CD4-positive, alpha-beta T cell treated with Interleukin-1 beta for 1 hour (primary cell): ENCODE results near the gene OPCML.

ENCODE experiments used
- DNase-seq, 2 donors: peaks; one replicate each; pipeline ENCODE4 v3.0.0-alpha.2; 2020 to 2022

Gene OPCML

DNA sequence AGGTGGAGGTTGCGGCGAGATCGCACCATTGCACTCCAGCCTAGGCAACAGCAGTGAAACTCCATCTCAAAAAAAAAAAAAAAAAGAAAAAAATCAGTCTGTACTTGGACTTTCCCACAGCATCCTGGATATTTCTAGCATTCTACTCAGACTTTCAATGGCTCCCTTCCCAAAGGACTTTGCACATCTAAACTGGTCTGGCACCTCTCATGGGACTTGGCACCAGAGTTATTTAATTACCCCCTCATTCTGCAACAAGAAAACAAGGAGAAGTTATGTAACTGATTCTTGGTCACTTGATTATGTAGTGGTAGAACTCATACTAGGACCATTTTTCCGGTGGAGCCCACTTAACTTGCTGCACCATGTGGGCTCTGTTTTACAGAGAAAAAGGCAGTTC lies 519.5 kb downstream of the OPCML start:
- DNase-seq = no peak

DNA sequence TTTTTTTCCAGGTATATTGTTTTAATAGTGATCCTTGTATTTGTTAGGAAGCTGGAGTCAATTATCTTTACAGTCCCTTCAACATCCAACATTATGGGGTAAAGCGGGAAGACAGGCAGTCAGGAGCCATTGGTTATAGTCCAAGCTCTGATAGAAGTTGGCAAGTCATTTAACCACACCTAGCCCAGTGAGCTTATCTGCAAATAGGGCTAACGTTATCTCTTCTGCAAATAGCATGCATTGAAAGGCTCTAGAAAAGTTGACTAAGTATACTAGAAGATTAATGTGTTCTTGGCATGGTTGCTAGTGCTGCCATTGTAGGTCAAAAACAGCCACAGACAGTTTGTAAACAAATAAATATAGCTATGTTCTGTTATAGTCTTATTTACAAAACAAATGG lies 520.7 kb downstream of the OPCML start:
- no peak for DNase-seq

DNA sequence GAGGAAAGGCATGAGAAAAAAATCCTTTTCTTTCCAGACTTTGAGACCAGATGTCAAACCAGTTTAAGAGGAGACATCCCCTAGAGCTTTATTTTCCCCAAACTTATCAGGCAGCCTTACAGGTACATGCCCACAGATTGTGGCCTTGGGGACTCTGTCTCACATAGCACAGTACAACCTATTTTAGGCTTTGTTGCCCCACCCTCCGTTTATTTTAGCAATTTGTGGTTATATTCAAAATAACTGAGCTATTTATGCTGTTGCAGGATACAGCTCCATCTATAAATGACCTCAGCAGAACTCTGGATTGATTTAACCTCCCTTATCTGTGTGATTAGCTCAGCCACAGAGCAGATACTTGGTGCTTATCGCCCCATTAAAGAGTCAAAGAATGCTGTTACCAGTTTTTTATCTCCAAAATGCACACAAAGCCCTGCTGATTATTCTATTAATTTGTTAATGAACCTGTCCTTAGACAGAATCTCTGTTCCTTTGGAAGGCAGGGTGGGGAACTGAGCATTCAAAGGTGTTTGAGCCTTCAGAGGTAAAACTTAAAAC lies 525.2 kb downstream of the OPCML start:
- DNase-seq = no peak

DNA sequence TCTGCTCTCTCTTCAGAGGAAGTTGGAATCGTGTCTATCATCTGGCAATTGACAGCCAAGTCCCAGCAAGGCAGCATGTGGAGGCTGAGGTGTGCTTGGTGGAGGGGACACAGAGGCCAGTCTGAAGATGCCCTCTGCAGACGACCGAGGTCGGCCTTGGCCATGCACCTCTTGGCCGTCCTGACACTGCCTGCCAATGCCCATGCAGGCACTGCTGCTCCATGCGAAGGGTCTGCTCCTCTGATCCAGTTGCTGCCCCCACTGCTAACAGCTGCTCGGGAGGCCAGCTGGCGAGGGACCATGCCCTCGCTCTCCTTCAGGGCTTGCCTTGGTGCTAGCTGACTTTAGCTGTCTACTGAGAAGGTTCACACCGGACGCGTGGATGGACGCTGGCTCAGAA lies 527.9 kb downstream of the OPCML start:
- DNase-seq = no peak

- DNase-seq = no peak
Observed at GRCh38 chr11:132999516-132999915, 532.8 kb downstream of the OPCML start.

DNA sequence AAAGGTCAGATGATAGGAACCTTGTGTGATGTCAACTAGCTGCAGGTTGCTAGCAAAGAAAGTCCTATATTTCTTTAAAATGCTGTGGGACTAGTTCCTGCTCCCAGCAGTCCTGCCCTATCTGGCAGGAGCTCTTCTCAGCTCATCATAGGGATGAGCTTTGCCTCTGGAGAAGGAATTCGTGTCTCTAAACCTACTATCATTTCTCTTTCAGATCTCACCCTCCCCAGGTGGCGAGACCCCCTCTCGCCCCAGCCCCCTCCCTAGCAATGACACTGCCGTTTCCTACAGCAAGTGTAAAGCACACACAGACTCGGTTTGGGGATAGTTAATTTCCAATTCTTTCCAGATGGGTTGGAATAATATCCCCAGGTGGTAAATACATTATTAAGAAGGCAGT lies 533.3 kb downstream of the OPCML start:
- DNase-seq = no peak

GRCh38 chr11:132997396-132997795 lies 534.9 kb downstream of the OPCML start:
- DNase-seq = no peak

GRCh38 chr11:132994966-132995365 lies 537.3 kb downstream of the OPCML start:
- DNase-seq = no peak

GRCh38 chr11:132993991-132994502 lies 538.3 kb downstream of the OPCML start:
- DNase-seq = no peak

- DNase-seq = no peak
Observed at GRCh38 chr11:132992838-132993631, 539.3 kb downstream of the OPCML start.

DNA sequence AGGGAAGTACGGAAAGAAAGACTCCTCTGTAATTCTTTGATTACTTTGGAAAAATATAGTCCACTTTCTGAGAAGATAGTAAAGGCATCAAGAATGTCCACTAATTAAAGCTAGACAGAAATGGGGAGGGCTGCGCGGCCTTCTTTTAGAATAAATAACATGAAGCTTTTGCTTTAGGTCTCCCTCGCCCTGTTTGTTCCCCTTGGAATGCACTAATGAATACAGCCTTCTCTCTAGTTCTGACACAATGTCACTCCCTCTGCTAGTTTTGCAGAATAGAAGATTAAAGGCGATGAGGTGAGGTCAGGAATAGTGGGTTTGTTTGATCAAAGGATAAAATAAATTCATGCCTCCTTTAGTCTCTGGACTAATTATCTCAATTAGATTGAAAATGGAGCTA lies 543.9 kb downstream of the OPCML start:
- no peak for DNase-seq

DNA sequence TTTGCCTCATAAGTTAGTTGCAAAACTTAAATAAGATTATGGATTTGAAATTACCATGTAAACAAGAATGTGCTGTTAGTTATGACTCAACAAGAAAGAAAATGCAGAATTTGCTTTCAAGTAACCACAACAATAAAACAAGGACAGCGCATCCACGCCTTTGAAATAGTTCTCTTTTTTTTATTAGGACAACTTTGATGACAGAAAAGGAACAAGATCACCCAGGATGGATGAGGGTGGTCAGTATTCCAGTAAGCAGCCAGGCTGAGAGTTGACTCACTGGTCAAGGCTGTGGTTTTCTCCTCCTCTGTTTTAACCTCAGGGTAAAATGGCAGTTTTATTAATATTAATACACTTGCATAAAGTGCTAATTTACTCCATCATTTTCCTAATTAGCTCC lies 544.4 kb downstream of the OPCML start:
- DNase-seq = no peak

DNA sequence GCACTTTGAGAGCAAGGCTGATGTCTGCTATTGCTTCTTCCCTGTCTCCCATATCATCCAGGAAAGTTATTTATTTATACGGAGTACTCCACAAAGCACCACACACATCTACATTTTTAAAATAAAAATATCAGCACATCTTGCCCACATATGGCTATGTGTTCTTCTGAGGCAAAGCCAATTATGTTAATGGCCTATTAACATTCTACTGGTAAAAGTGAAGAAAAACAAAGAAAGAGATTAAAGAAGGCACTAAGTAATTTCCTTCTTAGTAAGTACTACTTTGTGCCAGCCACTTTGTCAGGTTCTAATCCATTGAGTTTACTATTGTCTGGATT lies 548.7 kb downstream of the OPCML start:
- DNase-seq = no peak

- no peak for DNase-seq
Observed at GRCh38 chr11:132982772-132983640, 549.3 kb downstream of the OPCML start.

- no peak for DNase-seq
Observed at GRCh38 chr11:132981131-132981956, 551.0 kb downstream of the OPCML start.

- no peak for DNase-seq
Observed at GRCh38 chr11:132980670-132981069, 551.6 kb downstream of the OPCML start.

DNA sequence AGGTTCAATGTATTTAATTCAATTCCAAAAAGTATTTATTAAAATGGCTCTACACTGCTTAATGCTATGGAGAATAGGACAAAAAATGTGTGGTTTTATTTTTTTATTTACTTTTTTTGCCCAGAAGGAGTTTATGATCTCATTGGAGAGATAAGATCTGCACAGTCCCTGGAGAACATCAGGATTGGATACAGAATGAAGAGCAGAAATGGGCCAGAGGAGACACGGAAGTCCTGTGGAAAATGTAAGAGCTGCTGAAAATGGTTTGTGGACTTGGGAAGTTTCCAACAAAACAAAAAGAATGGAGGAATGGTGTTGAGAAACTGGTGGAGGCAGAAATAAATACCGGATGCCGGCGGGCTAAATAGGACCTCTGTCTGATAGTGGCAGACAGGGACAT lies 554.6 kb downstream of the OPCML start:
- no peak for DNase-seq

DNA sequence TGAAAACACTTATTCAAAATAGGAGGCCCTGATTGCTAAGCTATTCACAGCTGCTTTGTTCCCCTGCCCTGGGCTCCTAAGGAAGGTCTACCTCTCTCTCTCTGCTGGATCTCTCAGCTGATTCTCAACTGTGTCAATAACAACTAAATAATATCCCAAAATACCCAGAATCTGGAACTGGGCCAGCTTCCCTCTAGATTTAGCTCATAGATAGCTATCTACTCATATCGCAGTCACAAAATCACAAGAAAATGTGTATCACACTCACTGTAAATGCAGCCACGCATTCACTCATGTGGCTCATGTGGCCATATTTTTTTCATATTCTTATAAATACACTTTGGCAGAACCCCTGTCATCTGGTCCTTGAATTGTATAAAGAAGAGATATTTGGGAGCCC lies 555.1 kb downstream of the OPCML start:
- no peak for DNase-seq

- no peak for DNase-seq
Observed at GRCh38 chr11:132976115-132976514, 556.2 kb downstream of the OPCML start.

DNA sequence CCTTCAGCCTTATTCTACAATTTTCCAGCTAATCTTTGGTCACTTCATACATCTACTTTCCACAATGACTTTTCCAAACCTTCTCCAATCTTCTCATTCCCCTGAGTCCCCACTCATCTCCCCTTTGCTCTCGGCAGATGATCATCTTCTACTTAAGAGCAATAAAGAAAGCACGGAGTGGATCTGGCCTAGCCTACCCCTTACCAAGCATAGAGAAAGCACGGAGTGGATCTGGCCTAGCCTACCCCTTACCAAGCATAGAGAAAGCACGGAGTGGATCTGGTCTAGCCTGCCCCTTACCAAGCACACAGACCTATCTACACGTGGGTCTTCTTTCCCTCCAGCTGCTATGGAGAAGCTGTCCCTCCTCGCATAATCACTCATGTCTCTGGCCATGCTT lies 558.6 kb downstream of the OPCML start:
- DNase-seq = no peak

- DNase-seq = no peak
Observed at GRCh38 chr11:132972565-132972964, 559.7 kb downstream of the OPCML start.

DNA sequence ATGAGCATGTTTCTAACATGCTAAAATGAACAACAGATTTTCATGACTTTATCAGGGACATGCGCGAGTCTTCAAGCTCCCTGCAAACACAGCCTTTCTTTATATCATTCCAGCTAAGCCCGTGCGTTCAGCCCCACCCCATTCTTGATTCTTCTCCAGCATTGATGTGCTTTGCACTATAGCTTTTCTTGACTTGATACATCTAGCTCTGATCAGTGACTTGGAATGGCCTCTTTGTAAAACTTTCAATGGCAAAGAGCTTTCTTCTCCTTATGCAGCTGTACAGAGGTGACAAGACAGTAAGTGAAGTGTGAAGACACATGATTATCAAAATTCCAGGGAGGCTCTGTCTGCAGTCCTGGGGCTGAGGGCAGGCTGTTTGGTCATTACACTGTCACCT lies 561.0 kb downstream of the OPCML start:
- DNase-seq = no peak

GRCh38 chr11:132969892-132970291 lies 562.4 kb downstream of the OPCML start:
- no peak for DNase-seq
